HEK293T (cell line): ENCODE results near the gene PSMD14.

Experiments used
- CTCF ChIA-PET: fragments of 350-600 bp; formaldehyde crosslinking; extraction: SDS; loops from one replicate; lab custom pipeline; 2021; ENCODE audit warnings: antibody characterized with exemption, inconsistent platforms; lab: Yijun Ruan, JAX
- POLR2A ChIA-PET: fragments of 350-600 bp; formaldehyde crosslinking; extraction: SDS; loops from one replicate; lab custom pipeline; 2020; ENCODE audit warnings: antibody characterized with exemption, inconsistent platforms; lab: Yijun Ruan, JAX
- DNase-seq: peaks from one replicate; pipeline ENCODE4 v3.0.0; 2012; ENCODE audit warnings: mixed read lengths; ENCODE audit errors: extremely low spot score
- ARNT ChIP-seq: fragments of 450-650 bp; IDR thresholded peaks from 2 replicates; pipeline ENCODE4 v1.6.1; 2017; ENCODE audit warnings: mild to moderate bottlenecking
- BHLHE40 ChIP-seq: fragments of 450-650 bp; IDR thresholded peaks from 2 replicates; pipeline ENCODE4 v1.6.1; 2016; ENCODE audit warnings: mild to moderate bottlenecking, moderate library complexity, borderline replicate concordance
- CTBP1 ChIP-seq: fragments of 450-650 bp; IDR thresholded peaks from 2 replicates; pipeline ENCODE4 v1.6.1; 2016; ENCODE audit warnings: borderline replicate concordance
- ELF4 ChIP-seq: fragments of 450-650 bp; IDR thresholded peaks from 2 replicates; pipeline ENCODE4 v1.6.1; 2017; ENCODE audit warnings: antibody characterized with exemption
- FOXA1 ChIP-seq: fragments of 450-650 bp; IDR thresholded peaks from 2 replicates; pipeline ENCODE4 v1.6.1; 2016; ENCODE audit warnings: mild to moderate bottlenecking
- FOXK2 ChIP-seq: fragments of 450-650 bp; IDR thresholded peaks from 2 replicates; pipeline ENCODE4 v1.6.1; 2016; ENCODE audit warnings: mild to moderate bottlenecking
- FOXM1 ChIP-seq: fragments of 450-650 bp; IDR thresholded peaks from 2 replicates; pipeline ENCODE4 v1.6.1; 2017; ENCODE audit warnings: mild to moderate bottlenecking, borderline replicate concordance
- HDGF ChIP-seq: fragments of 450-650 bp; IDR thresholded peaks from 2 replicates; pipeline ENCODE4 v1.6.1; 2017; ENCODE audit warnings: antibody characterized with exemption, borderline replicate concordance
- L3MBTL2 ChIP-seq: fragments of 450-650 bp; conservative IDR thresholded peaks from 2 replicates; pipeline ENCODE4 v1.6.1; 2016; ENCODE audit warnings: mild to moderate bottlenecking
- LEF1 ChIP-seq: fragments of 450-650 bp; IDR thresholded peaks from 2 replicates; pipeline ENCODE4 v1.6.1; 2017; ENCODE audit warnings: mild to moderate bottlenecking, borderline replicate concordance
- NFRKB ChIP-seq: fragments of 450-650 bp; IDR thresholded peaks from 2 replicates; pipeline ENCODE4 v1.6.1; 2016; ENCODE audit warnings: mild to moderate bottlenecking, moderate library complexity
- PKNOX1 ChIP-seq: fragments of 450-650 bp; IDR thresholded peaks from 2 replicates; pipeline ENCODE4 v1.6.1; 2016
- SP1 ChIP-seq: fragments of 450-650 bp; IDR thresholded peaks from 2 replicates; pipeline ENCODE4 v1.6.1; 2017
- SUZ12 ChIP-seq: fragments of 450-650 bp; IDR thresholded peaks from 2 replicates; pipeline ENCODE4 v1.6.1; 2016; ENCODE audit warnings: mild to moderate bottlenecking
- TARDBP ChIP-seq: fragments of 450-650 bp; IDR thresholded peaks from 2 replicates; pipeline ENCODE4 v1.6.1; 2016
- ZNF384 ChIP-seq: fragments of 450-650 bp; IDR thresholded peaks from 2 replicates; pipeline ENCODE4 v1.6.1; 2016

The PSMD14 gene

GRCh38 chr2:161420406-161421074, 112.3 kb downstream of the PSMD14 start:
- no peak for DNase-seq
- ChIA-PET POLR2A (no interaction called here), CTCF (no interaction called here)
- TF ChIP-seq TARDBP (no peak), HDGF (no peak), BHLHE40 (no peak), FOXK2 (no peak), CTBP1 (no peak), ELF4 (no peak), NFRKB (no peak), ARNT (no peak), LEF1 (no peak), FOXA1 (no peak), ZNF384 (no peak), PKNOX1 (no peak)

- TF ChIP-seq CTBP1 (no peak), FOXM1 (no peak), NFRKB (no peak), LEF1 (no peak), SP1 (no peak), TARDBP (no peak), FOXK2 (no peak), SUZ12 (no peak), FOXA1 (no peak), L3MBTL2 (no peak), PKNOX1 (no peak), HDGF (no peak), ELF4 (no peak), ARNT (no peak), BHLHE40 (no peak), ZNF384 (no peak)
- ChIA-PET POLR2A (no interaction called here), CTCF (no interaction called here)
- DNase-seq = no peak
These were observed 113.5 kb downstream of the PSMD14 start for GRCh38 chr2:161421686-161422085.

GRCh38 chr2:161422816-161423403, 114.7 kb downstream of the PSMD14 start:
- ChIA-PET CTCF (no interaction called here), POLR2A (no interaction called here)
- TF ChIP-seq FOXA1 (no peak), PKNOX1 (no peak), FOXK2 (no peak)
- no peak for DNase-seq

GRCh38 chr2:161423421-161424393, 115.5 kb downstream of the PSMD14 start:
- ChIA-PET POLR2A (no interaction called here), CTCF (no interaction called here)
- no peak for DNase-seq
- no peak for TF ChIP-seq SUZ12
- TF ChIP-seq L3MBTL2 = no peak
- no peak for TF ChIP-seq HDGF
- TF ChIP-seq ELF4 = no peak
- TF ChIP-seq SP1 = no peak
- TF ChIP-seq PKNOX1 = no peak
- TF ChIP-seq ARNT = no peak
- no peak for TF ChIP-seq NFRKB
- TF ChIP-seq ZNF384 = no peak
- TF ChIP-seq FOXA1 = no peak
- no peak for TF ChIP-seq FOXM1
- no peak for TF ChIP-seq CTBP1
- TF ChIP-seq LEF1 = no peak
- TF ChIP-seq BHLHE40 = no peak
- TF ChIP-seq FOXK2 = no peak
- no peak for TF ChIP-seq TARDBP

GRCh38 chr2:161424394-161424769, 116.2 kb downstream of the PSMD14 start:
- TF ChIP-seq ZNF384 (no peak), FOXK2 (no peak), FOXA1 (no peak), NFRKB (no peak), HDGF (no peak), CTBP1 (no peak), SP1 (no peak), TARDBP (no peak), L3MBTL2 (no peak), FOXM1 (no peak), ARNT (no peak), LEF1 (no peak), BHLHE40 (no peak), ELF4 (no peak), PKNOX1 (no peak), SUZ12 (no peak)
- no peak for DNase-seq
- POLR2A ChIA-PET = no interaction called here
- CTCF ChIA-PET = no interaction called here
